Liver (tissue), 3 donors: Measurements from ENCODE around the gene TENT5C.

Source experiments
- EGR1 ChIP-seq, 2 donors: IDR thresholded peaks; 2 replicates each; pipeline ENCODE4 v1.6.1; 2016 to 2018; ENCODE audit warnings: antibody characterized with exemption in 2 of 2, low read depth in 2 of 2
- FOXA1 ChIP-seq: IDR thresholded peaks from 2 replicates; pipeline ENCODE4 v1.6.1; 2016; ENCODE audit warnings: antibody characterized with exemption
- GABPA ChIP-seq, 2 donors: IDR thresholded peaks in 1 of 2; conservative IDR thresholded peaks in 1 of 2; 2 replicates each; pipeline ENCODE4 v1.6.1; 2016; ENCODE audit warnings: antibody characterized with exemption in 2 of 2, mild to moderate bottlenecking in 1 of 2, moderate library complexity in 1 of 2
- HNF4G ChIP-seq: IDR thresholded peaks from 2 replicates; pipeline ENCODE4 v1.6.1; 2016; ENCODE audit warnings: antibody characterized with exemption
- JUND ChIP-seq, 2 donors: IDR thresholded peaks; 2 replicates each; pipeline ENCODE4 v1.6.1; 2016; ENCODE audit warnings: antibody characterized with exemption in 2 of 2
- RAD21 ChIP-seq, 2 donors: IDR thresholded peaks; 2 replicates each; pipeline ENCODE4 v1.6.1; 2016; ENCODE audit warnings: antibody characterized with exemption in 2 of 2, mild to moderate bottlenecking in 2 of 2
- RXRA ChIP-seq, 2 donors: IDR thresholded peaks; 2 replicates each; pipeline ENCODE4 v1.6.1; 2017 to 2018; ENCODE audit warnings: antibody characterized with exemption in 2 of 2, mild to moderate bottlenecking in 1 of 2
- SP1 ChIP-seq: IDR thresholded peaks from 2 replicates; pipeline ENCODE4 v1.6.1; 2018; ENCODE audit warnings: antibody characterized with exemption, mild to moderate bottlenecking
- TAF1 ChIP-seq: conservative IDR thresholded peaks from 2 replicates; pipeline ENCODE4 v1.6.1; 2016; ENCODE audit warnings: antibody characterized with exemption, mild to moderate bottlenecking
- TF ChIP-seq, protein P1 (sequence below): fragments of 150-350 bp; IDR thresholded peaks from 2 replicates; pipeline ENCODE4 v1.5.1; 2017; ENCODE audit warnings: improper control_type of control experiment, low read depth, low read length; ENCODE audit not compliant: missing input control
- TF ChIP-seq, protein P2 (sequence below): IDR thresholded peaks from 2 replicates; pipeline ENCODE4 v1.6.1; 2016; ENCODE audit warnings: antibody characterized with exemption, mild to moderate bottlenecking
- TF ChIP-seq, protein P3 (sequence below): IDR thresholded peaks from 2 replicates; pipeline ENCODE4 v1.6.1; 2016; ENCODE audit warnings: antibody characterized with exemption
- TF ChIP-seq, protein P4 (sequence below): IDR thresholded peaks from 2 replicates; pipeline ENCODE4 v1.6.1; 2016; ENCODE audit warnings: antibody characterized with exemption
- donor health status: healthy.
- donor health status: healthy.

DNA sequence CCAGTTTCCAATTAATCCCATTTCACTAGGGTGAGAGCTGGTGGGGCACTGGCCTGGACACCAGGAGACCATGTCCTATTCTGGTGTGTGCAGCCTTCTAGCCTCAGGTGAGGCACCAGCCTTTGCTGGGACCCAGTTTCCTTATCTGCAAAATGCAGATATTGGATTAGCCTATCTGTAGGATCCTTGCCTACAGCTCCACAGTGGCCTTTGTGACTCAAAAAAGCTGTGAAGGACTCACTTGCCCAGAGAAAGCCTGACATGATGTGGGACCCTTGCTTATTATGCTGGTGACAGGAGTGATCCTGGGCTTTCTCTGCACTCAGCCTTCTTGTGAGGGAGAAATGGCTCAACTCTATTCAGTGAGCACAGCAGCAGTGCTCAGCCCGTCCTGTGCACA, 32.3 kb downstream of the TENT5C start:
- TF ChIP-seq HNF4G, result no peak
- TF ChIP-seq, protein P1, sequence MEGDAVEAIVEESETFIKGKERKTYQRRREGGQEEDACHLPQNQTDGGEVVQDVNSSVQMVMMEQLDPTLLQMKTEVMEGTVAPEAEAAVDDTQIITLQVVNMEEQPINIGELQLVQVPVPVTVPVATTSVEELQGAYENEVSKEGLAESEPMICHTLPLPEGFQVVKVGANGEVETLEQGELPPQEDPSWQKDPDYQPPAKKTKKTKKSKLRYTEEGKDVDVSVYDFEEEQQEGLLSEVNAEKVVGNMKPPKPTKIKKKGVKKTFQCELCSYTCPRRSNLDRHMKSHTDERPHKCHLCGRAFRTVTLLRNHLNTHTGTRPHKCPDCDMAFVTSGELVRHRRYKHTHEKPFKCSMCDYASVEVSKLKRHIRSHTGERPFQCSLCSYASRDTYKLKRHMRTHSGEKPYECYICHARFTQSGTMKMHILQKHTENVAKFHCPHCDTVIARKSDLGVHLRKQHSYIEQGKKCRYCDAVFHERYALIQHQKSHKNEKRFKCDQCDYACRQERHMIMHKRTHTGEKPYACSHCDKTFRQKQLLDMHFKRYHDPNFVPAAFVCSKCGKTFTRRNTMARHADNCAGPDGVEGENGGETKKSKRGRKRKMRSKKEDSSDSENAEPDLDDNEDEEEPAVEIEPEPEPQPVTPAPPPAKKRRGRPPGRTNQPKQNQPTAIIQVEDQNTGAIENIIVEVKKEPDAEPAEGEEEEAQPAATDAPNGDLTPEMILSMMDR, result no peak
- TF ChIP-seq TAF1, result no peak
- TF ChIP-seq JUND (IDR thresholded peaks at IDR 0.05), result no peak
- TF ChIP-seq, protein P2, sequence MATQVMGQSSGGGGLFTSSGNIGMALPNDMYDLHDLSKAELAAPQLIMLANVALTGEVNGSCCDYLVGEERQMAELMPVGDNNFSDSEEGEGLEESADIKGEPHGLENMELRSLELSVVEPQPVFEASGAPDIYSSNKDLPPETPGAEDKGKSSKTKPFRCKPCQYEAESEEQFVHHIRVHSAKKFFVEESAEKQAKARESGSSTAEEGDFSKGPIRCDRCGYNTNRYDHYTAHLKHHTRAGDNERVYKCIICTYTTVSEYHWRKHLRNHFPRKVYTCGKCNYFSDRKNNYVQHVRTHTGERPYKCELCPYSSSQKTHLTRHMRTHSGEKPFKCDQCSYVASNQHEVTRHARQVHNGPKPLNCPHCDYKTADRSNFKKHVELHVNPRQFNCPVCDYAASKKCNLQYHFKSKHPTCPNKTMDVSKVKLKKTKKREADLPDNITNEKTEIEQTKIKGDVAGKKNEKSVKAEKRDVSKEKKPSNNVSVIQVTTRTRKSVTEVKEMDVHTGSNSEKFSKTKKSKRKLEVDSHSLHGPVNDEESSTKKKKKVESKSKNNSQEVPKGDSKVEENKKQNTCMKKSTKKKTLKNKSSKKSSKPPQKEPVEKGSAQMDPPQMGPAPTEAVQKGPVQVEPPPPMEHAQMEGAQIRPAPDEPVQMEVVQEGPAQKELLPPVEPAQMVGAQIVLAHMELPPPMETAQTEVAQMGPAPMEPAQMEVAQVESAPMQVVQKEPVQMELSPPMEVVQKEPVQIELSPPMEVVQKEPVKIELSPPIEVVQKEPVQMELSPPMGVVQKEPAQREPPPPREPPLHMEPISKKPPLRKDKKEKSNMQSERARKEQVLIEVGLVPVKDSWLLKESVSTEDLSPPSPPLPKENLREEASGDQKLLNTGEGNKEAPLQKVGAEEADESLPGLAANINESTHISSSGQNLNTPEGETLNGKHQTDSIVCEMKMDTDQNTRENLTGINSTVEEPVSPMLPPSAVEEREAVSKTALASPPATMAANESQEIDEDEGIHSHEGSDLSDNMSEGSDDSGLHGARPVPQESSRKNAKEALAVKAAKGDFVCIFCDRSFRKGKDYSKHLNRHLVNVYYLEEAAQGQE, result no peak
- TF ChIP-seq RAD21 (IDR thresholded peaks at IDR 0.05), result no peak
- TF ChIP-seq, protein P3, sequence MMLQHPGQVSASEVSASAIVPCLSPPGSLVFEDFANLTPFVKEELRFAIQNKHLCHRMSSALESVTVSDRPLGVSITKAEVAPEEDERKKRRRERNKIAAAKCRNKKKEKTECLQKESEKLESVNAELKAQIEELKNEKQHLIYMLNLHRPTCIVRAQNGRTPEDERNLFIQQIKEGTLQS, result no peak
- TF ChIP-seq RXRA (IDR thresholded peaks at IDR 0.05), result no peak
- TF ChIP-seq, protein P4, sequence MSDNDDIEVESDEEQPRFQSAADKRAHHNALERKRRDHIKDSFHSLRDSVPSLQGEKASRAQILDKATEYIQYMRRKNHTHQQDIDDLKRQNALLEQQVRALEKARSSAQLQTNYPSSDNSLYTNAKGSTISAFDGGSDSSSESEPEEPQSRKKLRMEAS, result no peak
- no peak for TF ChIP-seq SP1
- no peak for TF ChIP-seq EGR1 (IDR thresholded peaks at IDR 0.05; ENCODE audit: low read depth in 2 of 2)
- TF ChIP-seq GABPA (IDR thresholded peaks at IDR 0.05 in 1 of 2, conservative IDR thresholded peaks at IDR 0.05 in 1 of 2), result no peak
- TF ChIP-seq FOXA1, result no peak
